Activated T-cell treated with anti-CD3 and anti-CD28 coated beads for 4 hours (primary cell): ENCODE data around the gene RNPEPL1.
A peak's percentile ranks its signal among the peaks of the same experiment; 100 is the strongest.
"Not testable (repeated sequence)": the region's sequence is repeated elsewhere in the genome, so short reads cannot be mapped to it uniquely, and the experiment has no call there.

ENCODE experiments used
- DNase-seq: peaks from one replicate; pipeline ENCODE4 v3.0.0-alpha.2; 2020

The RNPEPL1 gene

GRCh38 chr2:240538031-240538780 lies 30.1 kb upstream of the RNPEPL1 start:
- DNase-seq = no peak

- DNase-seq = not testable (repeated sequence)
These were observed 29.2 kb upstream of the RNPEPL1 start for GRCh38 chr2:240539101-240539500.

- DNase-seq = no peak
These were observed 28.4 kb upstream of the RNPEPL1 start for GRCh38 chr2:240539906-240540305.

- DNase-seq = no peak
These were observed 17.0 kb upstream of the RNPEPL1 start for GRCh38 chr2:240551288-240551687.

- no peak for DNase-seq
These were observed 16.5 kb upstream of the RNPEPL1 start for GRCh38 chr2:240551811-240552210.

- DNase-seq = no peak
These were observed 14.3 kb upstream of the RNPEPL1 start for GRCh38 chr2:240553956-240554480.

GRCh38 chr2:240554767-240555493 lies 13.4 kb upstream of the RNPEPL1 start:
- DNase-seq = no peak

GRCh38 chr2:240555541-240556250 lies 12.6 kb upstream of the RNPEPL1 start:
- no peak for DNase-seq

GRCh38 chr2:240556553-240557100 lies 11.7 kb upstream of the RNPEPL1 start:
- DNase-seq = peak; percentile 60

- DNase-seq = no peak
These were observed 11.1 kb upstream of the RNPEPL1 start for GRCh38 chr2:240557101-240557751.

- DNase-seq = peak; percentile 51
These were observed 10.5 kb upstream of the RNPEPL1 start, which contains the start of gene ANKMY1 for GRCh38 chr2:240557808-240558207. TSS of gene ANKMY1 (minus strand) at chr2:240557988. CDS start at chr2:240557335, 653 bp downstream.

GRCh38 chr2:240558236-240558761 lies 10.0 kb upstream of the RNPEPL1 start:
- DNase-seq = no peak

GRCh38 chr2:240559286-240559685 lies 9.0 kb upstream of the RNPEPL1 start:
- no peak for DNase-seq

GRCh38 chr2:240560084-240560479 lies 8.2 kb upstream of the RNPEPL1 start, which contains the start of gene DUSP28:
TSS of gene DUSP28 (plus strand) at chr2:240560357. CDS start at chr2:240560685, 328 bp downstream.
- peak; percentile 80 for DNase-seq

GRCh38 chr2:240560480-240561324 lies 7.6 kb upstream of the RNPEPL1 start:
- peak; percentile 100 for DNase-seq

GRCh38 chr2:240561325-240561971 lies 6.8 kb upstream of the RNPEPL1 start:
- DNase-seq = no peak

GRCh38 chr2:240563231-240563630 lies 5.1 kb upstream of the RNPEPL1 start:
- DNase-seq = not testable (repeated sequence)

GRCh38 chr2:240563951-240564560 lies 4.2 kb upstream of the RNPEPL1 start:
- no peak for DNase-seq

- no peak for DNase-seq
These were observed 3.5 kb upstream of the RNPEPL1 start for GRCh38 chr2:240564561-240565332.
